Stomach (tissue), 9 donors: ENCODE data around the gene RCE1. TPM values are rescaled to one million over a fixed set of nuclear protein-coding genes. Genes with fewer than 3 reads are reported as not detected.

Experiments used
- DNase-seq, 2 donors: peaks; one replicate each; pipeline versions ENCODE4 v3.0.0 to v3.0.0-alpha.2; 2013 to 2019
- H3K27ac ChIP-seq, 5 donors: fragments of 200-600 bp in 4 of 5; sonication (generic) in 4 of 5; one replicate each; pipeline ENCODE4 v1.5.1; 2013 to 2019; ENCODE audit warnings: mild to moderate bottlenecking in 1 of 5, moderate library complexity in 1 of 5
- H3K27me3 ChIP-seq, 3 donors: fragments of 200-600 bp; sonication (generic); one replicate each; pipeline ENCODE4 v1.5.1; 2017 to 2019; ENCODE audit warnings: mixed run types in 1 of 3
- H3K36me3 ChIP-seq, 4 donors: fragments of 200-600 bp; sonication (generic); 1 replicate in 3 of 4; 2 replicates in 1 of 4; pipeline ENCODE4 v1.5.1; 2016 to 2019
- H3K4me1 ChIP-seq, 4 donors: fragments of 200-600 bp; sonication (generic); one replicate each; pipeline ENCODE4 v1.5.1; 2016 to 2019
- H3K4me3 ChIP-seq, 4 donors: fragments of 200-600 bp; sonication (generic) in 3 of 4; one replicate each; pipeline ENCODE4 v1.5.1; 2016 to 2019; ENCODE audit warnings: mild to moderate bottlenecking in 1 of 4
- H3K9me3 ChIP-seq, 4 donors: fragments of 200-600 bp; sonication (generic); one replicate each; pipeline ENCODE4 v1.5.1; 2016 to 2019
- CTCF ChIP-seq, 7 experiments: fragments of 450-650 bp in 4 of 7; fragments of 200-600 bp in 3 of 7; sonication (generic) in 3 of 7; IDR thresholded peaks; one replicate each; pipeline ENCODE4 v1.5.1; 2016 to 2019; ENCODE audit warnings: antibody characterized with exemption in 7 of 7, control low read depth in 2 of 7, mild to moderate bottlenecking in 1 of 7
- EP300 ChIP-seq: sonication (generic); formaldehyde crosslinking; IDR thresholded peaks from one replicate; pipeline ENCODE4 v1.6.1; 2017; ENCODE audit warnings: antibody characterized with exemption
- POLR2A ChIP-seq, 4 donors: fragments of 450-650 bp; IDR thresholded peaks; one replicate each; pipeline ENCODE4 v1.6.1; 2016; ENCODE audit warnings: antibody characterized with exemption in 4 of 4, control low read depth in 2 of 4, mild to moderate bottlenecking in 1 of 4, moderate library complexity in 1 of 4
- POLR2AphosphoS5 ChIP-seq, 3 donors: sonication (generic); formaldehyde crosslinking; IDR thresholded peaks; one replicate each; pipeline ENCODE4 v1.6.1; 2016; ENCODE audit warnings: antibody characterized with exemption in 3 of 3
- WGBS, 5 donors: extraction: QIAGEN DNeasy Blood & Tissue Kit in 3 of 5; methylation state at CpG; one replicate each; pipeline versions ENCODE4 v1.1.5 to v1.1.7; 2013 to 2018; 5-methylcytosine and 5-hydroxymethylcytosine counted together
- intact Hi-C: fragments of 100-400 bp; cut with DNase I; formaldehyde crosslinking; loops from one replicate; pipeline ENCODE4 v1.15.1; 2023; ENCODE audit warnings: low total_unique reads
- polyA plus RNA-seq, 3 donors: library from polyadenylated mRNA; stranded (reverse); fragments of 200-250 nt; gene quantifications; one replicate each; pipeline ENCODE4 v1.2.3, GENCODE V29; 2013
- total RNA-seq, 5 donors: library from RNA; depleted of rRNA; stranded (reverse); fragments of >200 nt; gene quantifications; one replicate each; pipeline versions ENCODE4 v1.1.0 to v1.2.3, GENCODE V29; 2014 to 2016
- donor health status: healthy with polysubstance abuse.
- donor health status: Bipolar disorder and iron deficiency.
- donor health status: healthy.

The RCE1 gene
- total and polyA plus RNA-seq, 8 donors: 0.58 to 124 (median 14.7) TPM

GRCh38 chr11:66881927-66882452 lies 38.7 kb downstream of the RCE1 start:
- intact Hi-C loops: no loop called here
- no peaks in the 10 kb centered on the region for H3K9me3 ChIP-seq
- 58 to 73% (median 66%) methylated on average over 7 to 9 of the region's 9 CpGs for WGBS, 5 donors
- H3K4me3 ChIP-seq: peak overlapping the region in 1 of 4 donors; percentile 37
- TF ChIP-seq POLR2A (IDR thresholded peaks at IDR 0.05) (no peak), POLR2AphosphoS5 (IDR thresholded peaks at IDR 0.05) (no peak), CTCF (IDR thresholded peaks at IDR 0.05) (no peak), EP300 (no peak)
- peaks cover 56 to 64% (median 64%) of the 10 kb centered on the region in 4 donors for H3K4me1 ChIP-seq
- H3K36me3 ChIP-seq: no peaks in the 10 kb centered on the region
- DNase-seq: no peak
- peak overlapping the region; percentile 42 to 80 (median 72) for H3K27ac ChIP-seq
- no peaks in the 10 kb centered on the region for H3K27me3 ChIP-seq

- peak; percentile 60 to 87 for DNase-seq
- intact Hi-C loops: no loop called here
- TF ChIP-seq POLR2AphosphoS5 (IDR thresholded peaks at IDR 0.05): no peak
- no peak for TF ChIP-seq POLR2A (IDR thresholded peaks at IDR 0.05)
- no peak for TF ChIP-seq CTCF (IDR thresholded peaks at IDR 0.05)
- TF ChIP-seq EP300: no peak
- Histone ChIP-seq H3K9me3 (no peaks in the 10 kb centered on the region), H3K4me1 (peaks cover 58 to 66% (median 64%) of the 10 kb centered on the region in 4 donors), H3K4me3 (peak overlapping the region; percentile 29 to 37 (median 31)), H3K27ac (peak overlapping the region; percentile 42 to 80 (median 72)), H3K36me3 (no peaks in the 10 kb centered on the region), H3K27me3 (no peaks in the 10 kb centered on the region)
- 25 to 39% (median 29%) methylated on average over 12 to 14 of the region's 14 CpGs for WGBS, 5 donors
Measured at GRCh38 chr11:66882561-66883015, 39.3 kb downstream of the RCE1 start.

GRCh38 chr11:66883016-66883965 lies 40.0 kb downstream of the RCE1 start:
- intact Hi-C loops: no loop called here
- no peak for TF ChIP-seq POLR2A (IDR thresholded peaks at IDR 0.05)
- no peak for TF ChIP-seq EP300
- peak in 5 of 7 experiments; percentile 57 to 79 (median 69) for TF ChIP-seq CTCF (IDR thresholded peaks at IDR 0.05)
- TF ChIP-seq POLR2AphosphoS5 (IDR thresholded peaks at IDR 0.05): peak in 1 of 3 donors; percentile 58
- 28 to 37% (median 31%) methylated on average over 29 of the region's 29 CpGs for WGBS, 5 donors
- Histone ChIP-seq H3K27me3 (no peaks in the 10 kb centered on the region), H3K36me3 (no peaks in the 10 kb centered on the region), H3K27ac (peak overlapping the region; percentile 42 to 80 (median 72)), H3K9me3 (no peaks in the 10 kb centered on the region), H3K4me1 (peaks cover 58 to 65% (median 62%) of the 10 kb centered on the region in 4 donors), H3K4me3 (peak overlapping the region; percentile 29 to 37 (median 31))
- DNase-seq: peak; percentile 79 to 84

GRCh38 chr11:66884443-66884842 lies 41.2 kb downstream of the RCE1 start:
- Histone ChIP-seq H3K36me3 (no peaks in the 10 kb centered on the region), H3K9me3 (no peaks in the 10 kb centered on the region), H3K27me3 (no peaks in the 10 kb centered on the region), H3K27ac (no peak overlapping the region), H3K4me3 (no peak overlapping the region), H3K4me1 (peaks cover 50 to 54% (median 51%) of the 10 kb centered on the region in 4 donors)
- WGBS, 5 donors: 94 to 98% (median 96%) methylated on average over 4 of the region's 4 CpGs
- no peak for TF ChIP-seq POLR2AphosphoS5 (IDR thresholded peaks at IDR 0.05)
- no peak for TF ChIP-seq EP300
- TF ChIP-seq CTCF (IDR thresholded peaks at IDR 0.05): no peak
- no peak for TF ChIP-seq POLR2A (IDR thresholded peaks at IDR 0.05)
- no peak for DNase-seq
- intact Hi-C loops: no loop called here
